Natural killer cell (primary cell): ENCODE data around the gene PSPH. TPM values are rescaled to one million over a fixed set of nuclear protein-coding genes. Genes with fewer than 3 reads are reported as not detected.
"Not testable (repeated sequence)": the region's sequence is repeated elsewhere in the genome, so short reads cannot be mapped to it uniquely, and the experiment has no call there.

ENCODE experiments used
- ATAC-seq, 3 donors: fragments of 150-1000 bp in 2 of 3; fragments of 200-7000 bp in 1 of 3; cut with Tn5 transposase; 1 replicate in 1 of 3; 2 replicates in 2 of 3; pipeline ENCODE4 v1.10.0; 2021; ENCODE audit warnings: mild to moderate bottlenecking in 2 of 3, moderate library complexity in 2 of 3
- DNase-seq, 2 donors: peaks; one replicate each; pipeline versions ENCODE4 v3.0.0 to v3.0.0-alpha.2; 2013 to 2021; ENCODE audit warnings: mixed read lengths in 1 of 2
- H3K27ac ChIP-seq: one replicate; pipeline ENCODE4 v1.5.1; 2013; ENCODE audit warnings: mild to moderate bottlenecking, low read length
- H3K27me3 ChIP-seq: one replicate; pipeline ENCODE4 v1.6.1; 2013; ENCODE audit warnings: low read length; ENCODE audit not compliant: control insufficient read depth, insufficient read depth
- H3K36me3 ChIP-seq: one replicate; pipeline ENCODE4 v1.6.1; 2013; ENCODE audit warnings: low read length; ENCODE audit not compliant: control insufficient read depth, insufficient read depth
- H3K4me1 ChIP-seq: one replicate; pipeline ENCODE4 v1.6.1; 2013; ENCODE audit warnings: low read length; ENCODE audit not compliant: control insufficient read depth, insufficient read depth
- H3K4me3 ChIP-seq: one replicate; pipeline ENCODE4 v1.5.1; 2013; ENCODE audit warnings: low read length
- H3K9me3 ChIP-seq: one replicate; pipeline ENCODE4 v1.6.1; 2013; ENCODE audit warnings: low read length; ENCODE audit not compliant: control insufficient read depth, insufficient read depth
- H3K27ac Mint-ChIP-seq, 2 donors: one replicate each; pipeline ENCODE4 v1.8.0; 2022; ENCODE audit warnings: mild to moderate bottlenecking in 2 of 2, mixed read lengths in 2 of 2, moderate library complexity in 1 of 2
- H3K27me3 Mint-ChIP-seq, 2 donors: one replicate each; pipeline ENCODE4 v1.8.0; 2022; ENCODE audit warnings: low read depth in 2 of 2, mixed read lengths in 2 of 2
- H3K36me3 Mint-ChIP-seq: one replicate; pipeline ENCODE4 v1.8.0; 2022; ENCODE audit warnings: mixed read lengths
- H3K4me1 Mint-ChIP-seq, 2 donors: one replicate each; pipeline ENCODE4 v1.8.0; 2022; ENCODE audit warnings: mixed read lengths in 2 of 2
- H3K4me3 Mint-ChIP-seq: one replicate; pipeline ENCODE4 v1.8.0; 2022; ENCODE audit warnings: mild to moderate bottlenecking, moderate library complexity, mixed read lengths
- H3K9me3 Mint-ChIP-seq, 2 donors: one replicate each; pipeline ENCODE4 v1.8.0; 2022; ENCODE audit warnings: mixed read lengths in 2 of 2
- WGBS: methylation state at CpG from one replicate; pipeline ENCODE4 v1.1.7; 2013; ENCODE audit warnings: missing lambda C conversion rate; ENCODE audit not compliant: insufficient coverage; 5-methylcytosine and 5-hydroxymethylcytosine counted together
- intact Hi-C: fragments of 100-400 bp; cut with micrococcal nuclease; formaldehyde crosslinking; loops from one replicate; pipeline ENCODE4 v1.14.2; 2022
- total RNA-seq, 4 donors: library from RNA; stranded (reverse); fragments of 120-200 nt in 1 of 4; gene quantifications; one replicate each; pipeline versions ENCODE4 v1.2.3 to v1.2.4, GENCODE V29; 2013 to 2022
- TF ChIP-seq, protein P1 (sequence below): fragments of 200-600 bp; IDR thresholded peaks from one replicate; pipeline ENCODE4 v1.8.0; 2022; ENCODE audit warnings: antibody characterized with exemption

The PSPH gene
- total RNA-seq, 3 donors from 2014 or later (not counting 1 experiment from before 2014, with no cell fraction given) = 2.8 to 4.1 (median 3.8) TPM

DNA sequence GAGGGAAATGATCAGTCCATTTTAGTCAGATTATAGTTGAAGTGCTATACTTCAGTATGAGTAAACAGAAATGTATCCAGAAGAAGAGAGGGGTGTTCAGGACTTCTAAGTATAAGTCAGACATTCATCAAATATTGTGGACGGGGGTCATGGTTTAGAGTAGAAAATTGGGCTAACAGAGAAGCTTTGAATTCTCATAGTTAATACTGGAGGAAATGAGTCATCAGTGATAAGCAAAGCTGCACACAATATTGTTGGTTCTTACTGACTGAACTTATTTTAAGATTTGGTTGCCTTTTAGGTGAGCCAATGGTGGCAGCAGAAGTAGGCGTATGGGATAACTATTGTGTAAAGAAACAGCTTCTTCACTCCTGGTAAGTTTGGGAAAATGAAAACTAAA lies 11.1 kb upstream of the PSPH start:
- Mint-ChIP-seq H3K9me3 (no peaks in the 10 kb centered on the region), H3K4me1 (peaks cover 27 to 31% of the 10 kb centered on the region in 2 donors), H3K27ac (peak overlapping the region; percentile 95 to 98), H3K27me3 (no peaks in the 10 kb centered on the region), H3K36me3 (peaks cover 21% of the 10 kb centered on the region), H3K4me3 (peak overlapping the region; percentile 95)
- peaks cover 48% of the 10 kb centered on the region for H3K36me3 ChIP-seq
- H3K9me3 ChIP-seq = no peaks in the 10 kb centered on the region
- intact Hi-C loops = loop anchor here (5.0 kb wide), 2 partner anchors 110 to 695 kb away; partner anchors contain the start of genes LANCL2 and MRPS17
- H3K27me3 ChIP-seq = no peaks in the 10 kb centered on the region
- H3K27ac ChIP-seq = no peak overlapping the region
- WGBS = 81% methylated on average over 2 of the region's 2 CpGs
- H3K4me1 ChIP-seq = peaks cover 14% of the 10 kb centered on the region
- no peak for DNase-seq
- TF ChIP-seq, protein P1, sequence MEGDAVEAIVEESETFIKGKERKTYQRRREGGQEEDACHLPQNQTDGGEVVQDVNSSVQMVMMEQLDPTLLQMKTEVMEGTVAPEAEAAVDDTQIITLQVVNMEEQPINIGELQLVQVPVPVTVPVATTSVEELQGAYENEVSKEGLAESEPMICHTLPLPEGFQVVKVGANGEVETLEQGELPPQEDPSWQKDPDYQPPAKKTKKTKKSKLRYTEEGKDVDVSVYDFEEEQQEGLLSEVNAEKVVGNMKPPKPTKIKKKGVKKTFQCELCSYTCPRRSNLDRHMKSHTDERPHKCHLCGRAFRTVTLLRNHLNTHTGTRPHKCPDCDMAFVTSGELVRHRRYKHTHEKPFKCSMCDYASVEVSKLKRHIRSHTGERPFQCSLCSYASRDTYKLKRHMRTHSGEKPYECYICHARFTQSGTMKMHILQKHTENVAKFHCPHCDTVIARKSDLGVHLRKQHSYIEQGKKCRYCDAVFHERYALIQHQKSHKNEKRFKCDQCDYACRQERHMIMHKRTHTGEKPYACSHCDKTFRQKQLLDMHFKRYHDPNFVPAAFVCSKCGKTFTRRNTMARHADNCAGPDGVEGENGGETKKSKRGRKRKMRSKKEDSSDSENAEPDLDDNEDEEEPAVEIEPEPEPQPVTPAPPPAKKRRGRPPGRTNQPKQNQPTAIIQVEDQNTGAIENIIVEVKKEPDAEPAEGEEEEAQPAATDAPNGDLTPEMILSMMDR = no peak
- ATAC-seq = no peak
- H3K4me3 ChIP-seq = no peak overlapping the region

DNA sequence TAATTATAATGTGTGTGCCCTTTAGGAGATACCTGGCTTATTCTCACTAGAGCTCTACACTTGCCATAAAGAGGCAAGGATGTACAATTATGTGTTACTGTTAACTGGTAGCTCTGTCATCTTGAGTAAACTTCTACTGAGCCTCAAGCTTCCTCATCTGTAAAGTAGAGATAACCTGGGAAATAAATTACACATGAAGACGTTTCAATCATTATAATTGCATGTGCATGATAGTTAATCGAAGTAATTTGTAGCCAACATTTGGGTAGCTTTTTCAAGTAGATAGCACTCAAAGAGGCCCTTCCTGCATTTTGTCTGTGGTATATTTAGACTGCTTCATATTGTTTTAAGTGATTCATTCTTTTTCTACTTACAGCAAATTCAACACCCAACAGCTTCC lies 2.7 kb upstream of the PSPH start:
- H3K4me3 Mint-ChIP-seq = peak overlapping the region; percentile 40

DNA sequence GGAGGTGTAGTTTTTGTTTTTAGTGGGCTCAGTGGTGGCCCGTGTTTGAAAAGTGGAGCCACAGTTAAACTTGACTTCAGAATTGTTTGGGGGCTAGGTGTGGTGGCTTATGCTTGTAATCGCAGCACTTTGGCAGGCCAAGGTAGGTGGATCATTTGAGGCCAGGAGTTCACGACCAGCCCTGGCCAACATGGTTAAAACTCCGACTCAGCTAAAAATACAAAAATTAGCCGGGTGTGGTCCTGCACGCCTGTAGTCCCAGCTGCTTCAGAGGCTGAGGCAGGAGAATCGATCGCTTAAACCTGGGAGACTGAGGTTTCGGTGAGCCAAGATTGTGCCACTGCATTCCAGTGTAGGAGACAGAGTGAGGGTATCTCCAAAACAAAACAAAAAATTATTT lies 2.1 kb upstream of the PSPH start:
- no peaks in the 10 kb centered on the region for H3K27me3 Mint-ChIP-seq
- peaks cover 6% of the 10 kb centered on the region for H3K36me3 Mint-ChIP-seq
- H3K4me1 ChIP-seq = peaks cover 27% of the 10 kb centered on the region
- peak overlapping the region; percentile 21 for H3K4me3 Mint-ChIP-seq
- ATAC-seq (no peak), DNase-seq (no peak)
- peak overlapping the region; percentile 83 to 93 for H3K27ac Mint-ChIP-seq
- H3K9me3 Mint-ChIP-seq = no peaks in the 10 kb centered on the region
- no peaks in the 10 kb centered on the region for H3K9me3 ChIP-seq
- TF ChIP-seq, protein P1 = no peak
- no peaks in the 10 kb centered on the region for H3K27me3 ChIP-seq
- no peak overlapping the region for H3K27ac ChIP-seq
- peaks cover 4 to 18% of the 10 kb centered on the region in 2 donors for H3K4me1 Mint-ChIP-seq
- intact Hi-C loops = loop anchor here (5.0 to 10.0 kb wide), 2 partner anchors 54 to 479 kb away; partner anchors contain the start of genes CHCHD2 and VOPP1
- H3K4me3 ChIP-seq = no peak overlapping the region
- WGBS = 86% methylated on average over 9 of the region's 9 CpGs
- peaks cover 43% of the 10 kb centered on the region for H3K36me3 ChIP-seq

More for the DNA sequence above, 2.7 kb upstream of the PSPH start:
- intact Hi-C loops = loop anchor here (5.0 to 10.0 kb wide), 2 partner anchors 53 to 479 kb away; partner anchors contain the start of genes CHCHD2 and VOPP1
- peak overlapping the region in 1 of 2 donors; percentile 43 for H3K27ac Mint-ChIP-seq
- WGBS = 100% methylated on average over 2 of the region's 2 CpGs
- no peaks in the 10 kb centered on the region for H3K9me3 Mint-ChIP-seq
- TF ChIP-seq, protein P1 = no peak
- H3K27me3 ChIP-seq = no peaks in the 10 kb centered on the region
- no peak for ATAC-seq
- no peaks in the 10 kb centered on the region for H3K9me3 ChIP-seq
- no peak for DNase-seq
- H3K4me1 ChIP-seq = peaks cover 27% of the 10 kb centered on the region
- peaks cover 4 to 18% of the 10 kb centered on the region in 2 donors for H3K4me1 Mint-ChIP-seq
- no peak overlapping the region for H3K4me3 ChIP-seq
- no peak overlapping the region for H3K27ac ChIP-seq
- H3K36me3 Mint-ChIP-seq = peaks cover 6% of the 10 kb centered on the region
- no peaks in the 10 kb centered on the region for H3K27me3 Mint-ChIP-seq
- H3K36me3 ChIP-seq = peaks cover 49% of the 10 kb centered on the region

DNA sequence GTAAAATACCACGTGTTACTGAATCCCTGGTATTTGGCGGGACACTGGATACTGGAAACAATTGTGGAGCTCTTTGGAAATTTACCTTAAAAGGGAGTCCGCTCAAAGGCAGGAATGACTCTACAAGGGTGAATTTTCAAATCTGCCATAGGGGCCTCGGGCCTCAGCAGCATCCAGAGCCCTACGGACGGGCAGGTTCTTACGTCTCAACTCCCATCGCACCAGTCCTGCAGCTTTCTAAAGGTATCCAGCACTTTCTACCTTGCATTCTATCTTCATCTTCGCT lies 248 bp downstream of the PSPH start:
- 2% methylated on average over 9 of the region's 9 CpGs for WGBS
- TF ChIP-seq, protein P1 = no peak
- Mint-ChIP-seq H3K27me3 (no peaks in the 10 kb centered on the region), H3K9me3 (no peaks in the 10 kb centered on the region), H3K4me3 (peak overlapping the region; percentile 88), H3K27ac (peak overlapping the region; percentile 83 to 93), H3K36me3 (no peaks in the 10 kb centered on the region), H3K4me1 (peaks cover 4 to 18% of the 10 kb centered on the region in 2 donors)
- H3K27ac ChIP-seq = peak overlapping the region; percentile 71
- H3K27me3 ChIP-seq = no peaks in the 10 kb centered on the region
- H3K4me1 ChIP-seq = peaks cover 27% of the 10 kb centered on the region
- no peak for DNase-seq
- peaks cover 20% of the 10 kb centered on the region for H3K36me3 ChIP-seq
- no peak for ATAC-seq
- intact Hi-C loops = loop anchor here (1.0 to 10.0 kb wide), 3 partner anchors 13 to 476 kb away; partner anchors contain the start of genes CHCHD2, SUMF2 and VOPP1
- H3K4me3 ChIP-seq = peak overlapping the region; percentile 74
- no peaks in the 10 kb centered on the region for H3K9me3 ChIP-seq

DNA sequence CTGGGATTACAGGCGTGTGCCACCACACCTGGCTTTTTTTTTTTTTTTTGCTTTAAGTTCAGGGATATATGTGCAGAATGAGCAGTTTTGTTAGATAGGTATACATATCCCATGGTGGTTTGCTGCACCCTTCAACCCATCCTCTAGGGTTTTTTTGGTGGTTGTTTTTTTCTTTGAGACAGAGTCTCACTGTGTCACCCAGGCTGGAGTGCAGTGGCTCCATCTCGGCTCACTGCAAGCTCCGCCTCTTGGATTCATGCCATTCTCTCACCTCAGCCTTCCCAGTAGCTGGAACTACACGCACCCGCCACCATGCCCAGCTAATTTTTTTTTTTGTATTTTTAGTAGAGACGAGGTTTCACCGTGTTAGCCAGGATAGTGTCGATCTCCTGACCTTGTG lies 2.5 kb downstream of the PSPH start:
- not testable (repeated sequence) for H3K27ac Mint-ChIP-seq

More for the DNA sequence above, 2.5 kb downstream of the PSPH start:
- H3K4me1 Mint-ChIP-seq = peaks cover 4 to 18% of the 10 kb centered on the region in 2 donors
- 84% methylated on average over 8 of the region's 8 CpGs for WGBS
- peaks cover 27% of the 10 kb centered on the region for H3K4me1 ChIP-seq
- H3K27ac ChIP-seq, H3K4me3 Mint-ChIP-seq, H3K36me3 ChIP-seq, H3K27me3 Mint-ChIP-seq, H3K27me3 ChIP-seq, DNase-seq, ATAC-seq, H3K9me3 Mint-ChIP-seq, H3K9me3 ChIP-seq, H3K36me3 Mint-ChIP-seq, H3K4me3 ChIP-seq, intact Hi-C loops: not testable (repeated sequence)
